HCEC 1CT (cell line): Measurements from ENCODE around the gene TATDN2.

ENCODE experiments used
- DNase-seq: peaks from one replicate; pipeline ENCODE4 v3.0.0-alpha.2; 2017

TATDN2 gene

GRCh38 chr3:10320320-10320677, 72.0 kb downstream of the TATDN2 start:
- DNase-seq: no peak

GRCh38 chr3:10321630-10322351, 73.5 kb downstream of the TATDN2 start:
- DNase-seq: no peak

- no peak for DNase-seq
Observed at GRCh38 chr3:10322352-10322710, 74.1 kb downstream of the TATDN2 start.

- DNase-seq: no peak
Observed at GRCh38 chr3:10327592-10327991, 79.3 kb downstream of the TATDN2 start.

GRCh38 chr3:10328460-10329071, 80.3 kb downstream of the TATDN2 start:
- DNase-seq: no peak

GRCh38 chr3:10329495-10330015, 81.3 kb downstream of the TATDN2 start:
- DNase-seq: no peak

- no peak for DNase-seq
Observed at GRCh38 chr3:10330319-10330718, 82.1 kb downstream of the TATDN2 start.
